ENCODE results near the gene FZD7. TPM values are rescaled to one million over a fixed set of nuclear protein-coding genes. Genes with fewer than 3 reads are reported as not detected.

FZD7 gene
- total and polyA plus RNA-seq, 2 donors (not counting 1 experiment from before 2014, with no cell fraction given) = 0.67 to 2.1 TPM

DNA sequence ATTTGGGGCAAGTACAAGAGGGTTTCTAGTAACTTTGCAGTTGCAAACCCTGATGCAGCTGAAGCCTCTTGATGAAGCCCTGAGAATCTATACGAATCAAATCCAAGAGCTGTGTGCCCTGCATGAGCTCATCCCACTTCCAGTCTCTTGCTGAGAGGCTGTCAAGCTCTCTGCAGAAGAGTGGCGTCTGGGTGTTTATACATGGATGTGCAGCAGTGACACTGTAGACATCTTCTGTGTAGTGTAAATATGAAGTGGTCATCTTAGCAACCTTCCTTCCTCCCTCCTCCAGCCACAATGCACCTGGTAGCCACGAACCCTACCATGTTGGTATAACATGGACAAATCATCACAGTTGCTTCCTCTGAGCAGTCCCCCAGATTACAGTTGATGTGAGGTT, 21.0 kb downstream of the FZD7 start:
- H4K20me1 ChIP-seq (ENCODE audit: control insufficient read depth, insufficient read depth, low read length, poor library complexity, severe bottlenecking) = no peaks in the 10 kb centered on the region
- ChIA-PET POLR2A (no interaction called here), CTCF (no interaction called here)
- DNase-seq = no peak
- Mint-ChIP-seq H3K9me3 (ENCODE audit: insufficient read depth) (peaks cover 2% of the 10 kb centered on the region), H3K27ac (no peak overlapping the region), H3K4me3 (no peak overlapping the region), H3K4me1 (no peaks in the 10 kb centered on the region), H3K27me3 (peaks cover 51% of the 10 kb centered on the region)
- intact Hi-C loops (cut with micrococcal nuclease) = no loop called here
- H3K4me3 ChIP-seq (ENCODE audit: control extremely low read depth in 1 of 5, extremely low read depth in 1 of 5, insufficient read depth in 1 of 5, low read depth in 2 of 5, low read length in 4 of 5) = no peak overlapping the region
- WGBS (ENCODE audit: insufficient coverage) = 64% methylated on average over 1 of the region's 3 CpGs
- H2AFZ ChIP-seq (ENCODE audit: insufficient read depth, low read depth, low read length, poor library complexity, severe bottlenecking) = no peak overlapping the region
- H3K27me3 ChIP-seq (replicated peaks in 1 of 4; ENCODE audit: control extremely low read depth in 1 of 4, control insufficient read depth in 3 of 4, insufficient read depth in 4 of 4, low read length in 3 of 4) = peaks cover 0 to 17% (median 4%) of the 10 kb centered on the region in 4 experiments
- no peak overlapping the region for H3K9ac ChIP-seq (ENCODE audit: low read length)
- TF ChIP-seq EZH2 (IDR thresholded peaks at IDR 0.05; ENCODE audit: borderline replicate concordance, insufficient read depth, low read depth, low read length, poor library complexity, severe bottlenecking) = no peak
- peaks cover 0 to 2% (median 0%) of the 10 kb centered on the region in 3 donors for H3K9me3 ChIP-seq (ENCODE audit: control extremely low read depth in 1 of 3, control insufficient read depth in 2 of 3, insufficient read depth in 1 of 3, low read length in 2 of 3)
- H3K27ac ChIP-seq (ENCODE audit: low read length in 2 of 2) = no peak overlapping the region
- ATAC-seq (ENCODE audit: low read depth) = no peak
- H3K36me3 ChIP-seq (replicated peaks in 1 of 2; ENCODE audit: control extremely low read depth in 1 of 2, control insufficient read depth in 1 of 2, extremely low read depth in 1 of 2, insufficient read depth in 2 of 2, low read length in 1 of 2) = no peaks in the 10 kb centered on the region
- no peaks in the 10 kb centered on the region for H3K4me1 ChIP-seq (ENCODE audit: control insufficient read depth in 2 of 2, insufficient read depth in 2 of 2, low read length in 2 of 2)
- no peak overlapping the region for H3K4me2 ChIP-seq (replicated peaks; ENCODE audit: low read depth, low read length, poor library complexity, severe bottlenecking)
- H3K79me2 ChIP-seq (ENCODE audit: control insufficient read depth, insufficient read depth, low read length) = no peaks in the 10 kb centered on the region

DNA sequence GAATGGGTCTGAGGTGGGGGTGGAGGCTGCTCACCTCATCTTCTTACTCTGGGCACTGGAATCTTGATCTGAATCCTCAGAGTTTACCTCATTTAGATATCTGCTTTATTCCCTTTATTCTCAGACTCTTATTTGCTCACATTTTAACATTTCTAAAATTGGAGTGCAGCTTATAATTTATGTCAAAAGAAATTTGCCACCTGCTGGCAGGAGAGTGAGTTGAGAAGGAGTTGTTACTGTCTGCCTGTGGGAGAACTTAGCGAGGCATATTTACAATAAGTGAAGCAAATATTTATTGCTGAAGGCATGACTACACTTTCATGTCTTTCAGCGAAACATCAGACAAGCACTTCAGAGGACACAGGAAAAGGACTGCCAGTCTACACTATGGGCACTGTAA, 23.0 kb downstream of the FZD7 start:
- Histone ChIP-seq H3K4me1 (ENCODE audit: control insufficient read depth in 2 of 2, insufficient read depth in 2 of 2, low read length in 2 of 2) (no peaks in the 10 kb centered on the region), H4K20me1 (ENCODE audit: control insufficient read depth, insufficient read depth, low read length, poor library complexity, severe bottlenecking) (no peaks in the 10 kb centered on the region), H3K27me3 (replicated peaks in 1 of 4; ENCODE audit: control extremely low read depth in 1 of 4, control insufficient read depth in 3 of 4, insufficient read depth in 4 of 4, low read length in 3 of 4) (peaks cover 0 to 17% (median 4%) of the 10 kb centered on the region in 4 experiments), H2AFZ (ENCODE audit: insufficient read depth, low read depth, low read length, poor library complexity, severe bottlenecking) (no peak overlapping the region), H3K9ac (ENCODE audit: low read length) (no peak overlapping the region), H3K79me2 (ENCODE audit: control insufficient read depth, insufficient read depth, low read length) (no peaks in the 10 kb centered on the region), H3K4me2 (replicated peaks; ENCODE audit: low read depth, low read length, poor library complexity, severe bottlenecking) (no peak overlapping the region), H3K9me3 (ENCODE audit: control extremely low read depth in 1 of 3, control insufficient read depth in 2 of 3, insufficient read depth in 1 of 3, low read length in 2 of 3) (peaks cover 0 to 2% (median 0%) of the 10 kb centered on the region in 3 donors), H3K36me3 (replicated peaks in 1 of 2; ENCODE audit: control extremely low read depth in 1 of 2, control insufficient read depth in 1 of 2, extremely low read depth in 1 of 2, insufficient read depth in 2 of 2, low read length in 1 of 2) (no peaks in the 10 kb centered on the region), H3K27ac (ENCODE audit: low read length in 2 of 2) (no peak overlapping the region), H3K4me3 (ENCODE audit: control extremely low read depth in 1 of 5, extremely low read depth in 1 of 5, insufficient read depth in 1 of 5, low read depth in 2 of 5, low read length in 4 of 5) (no peak overlapping the region)
- intact Hi-C loops (cut with micrococcal nuclease) = loop anchor here (1.0 kb wide), 1 partner anchor 196 kb away; no protein-coding TSS in a partner anchor
- peaks cover 56% of the 10 kb centered on the region for H3K27me3 Mint-ChIP-seq
- H3K4me3 Mint-ChIP-seq = no peak overlapping the region
- POLR2A ChIA-PET = no interaction called here
- DNase-seq (no peak), ATAC-seq (ENCODE audit: low read depth) (no peak)
- H3K9me3 Mint-ChIP-seq (ENCODE audit: insufficient read depth) = peaks cover 2% of the 10 kb centered on the region
- no peak overlapping the region for H3K27ac Mint-ChIP-seq
- WGBS (ENCODE audit: insufficient coverage) = no CpG with 5 or more reads among the region's 2 CpGs
- CTCF ChIA-PET = interaction anchor here (1.2 to 1.7 kb wide), 2 partner anchors 15 to 196 kb away, joined by 4 to 7 read pairs; no protein-coding TSS in a partner anchor
- H3K4me1 Mint-ChIP-seq = no peaks in the 10 kb centered on the region
- TF ChIP-seq, protein P1, sequence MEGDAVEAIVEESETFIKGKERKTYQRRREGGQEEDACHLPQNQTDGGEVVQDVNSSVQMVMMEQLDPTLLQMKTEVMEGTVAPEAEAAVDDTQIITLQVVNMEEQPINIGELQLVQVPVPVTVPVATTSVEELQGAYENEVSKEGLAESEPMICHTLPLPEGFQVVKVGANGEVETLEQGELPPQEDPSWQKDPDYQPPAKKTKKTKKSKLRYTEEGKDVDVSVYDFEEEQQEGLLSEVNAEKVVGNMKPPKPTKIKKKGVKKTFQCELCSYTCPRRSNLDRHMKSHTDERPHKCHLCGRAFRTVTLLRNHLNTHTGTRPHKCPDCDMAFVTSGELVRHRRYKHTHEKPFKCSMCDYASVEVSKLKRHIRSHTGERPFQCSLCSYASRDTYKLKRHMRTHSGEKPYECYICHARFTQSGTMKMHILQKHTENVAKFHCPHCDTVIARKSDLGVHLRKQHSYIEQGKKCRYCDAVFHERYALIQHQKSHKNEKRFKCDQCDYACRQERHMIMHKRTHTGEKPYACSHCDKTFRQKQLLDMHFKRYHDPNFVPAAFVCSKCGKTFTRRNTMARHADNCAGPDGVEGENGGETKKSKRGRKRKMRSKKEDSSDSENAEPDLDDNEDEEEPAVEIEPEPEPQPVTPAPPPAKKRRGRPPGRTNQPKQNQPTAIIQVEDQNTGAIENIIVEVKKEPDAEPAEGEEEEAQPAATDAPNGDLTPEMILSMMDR (IDR thresholded peaks at IDR 0.05) = no peak
- TF ChIP-seq EZH2 (IDR thresholded peaks at IDR 0.05; ENCODE audit: borderline replicate concordance, insufficient read depth, low read depth, low read length, poor library complexity, severe bottlenecking) = no peak

Data from B cell (primary cell).